HG02938 (cell line): ENCODE measurements around the gene SLC17A9.

Source experiments
- ATAC-seq: cut with Tn5 transposase; IDR thresholded peaks from one replicate; pipeline ENCODE4 v1.9.1; 2021; ENCODE audit warnings: mild to moderate bottlenecking, moderate library complexity; ENCODE audit not compliant: unreplicated experiment

Gene SLC17A9

DNA sequence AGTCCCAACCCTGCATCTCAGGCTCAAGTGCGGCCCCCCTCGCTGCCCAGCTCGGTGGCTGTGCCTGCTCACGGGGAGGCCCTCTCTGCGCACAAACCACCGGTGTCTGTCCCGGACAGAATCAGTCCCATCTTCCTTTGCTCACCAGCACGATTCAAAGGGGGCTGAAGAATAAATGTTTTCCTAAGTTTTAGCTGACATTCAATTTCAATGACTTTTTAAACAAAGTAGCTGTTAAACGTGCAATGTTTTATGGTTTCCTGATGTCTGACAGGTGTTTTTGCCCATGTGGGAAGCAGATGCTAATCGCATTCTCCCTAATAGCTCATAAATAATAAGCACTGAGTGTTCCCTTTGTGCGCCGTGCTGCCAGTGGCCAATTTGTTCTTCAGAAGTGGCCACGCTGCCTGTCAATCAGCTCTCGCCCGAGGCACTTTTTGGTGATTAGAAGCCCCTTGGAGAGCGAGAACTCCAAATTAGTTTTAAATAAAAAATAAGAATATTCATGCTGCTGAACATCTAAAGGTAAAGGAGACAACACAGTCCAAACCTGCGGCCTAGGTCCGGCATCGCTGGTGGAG is 28.0 kb downstream of the SLC17A9 start:
- ATAC-seq = no peak

DNA sequence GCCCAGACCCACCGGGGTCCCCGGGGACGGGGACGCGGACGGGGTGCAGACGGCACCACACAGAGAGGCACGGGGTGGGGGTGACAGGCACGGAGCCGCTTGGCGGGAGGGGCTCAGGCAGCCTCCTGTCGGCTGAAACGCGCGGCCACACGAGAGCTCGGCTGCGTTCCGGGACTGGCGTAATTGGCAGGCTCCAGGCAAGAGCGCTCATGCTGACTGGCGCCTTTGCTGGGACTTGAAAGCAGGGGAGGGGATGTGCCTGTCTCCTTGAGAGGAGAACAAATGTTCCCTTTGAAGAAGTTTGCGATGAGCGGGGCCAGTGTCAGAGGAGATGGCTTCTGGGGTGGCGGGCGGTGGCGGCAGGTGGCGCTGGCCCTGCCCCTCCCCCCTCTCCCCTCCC is 28.5 kb downstream of the SLC17A9 start:
- no peak for ATAC-seq

DNA sequence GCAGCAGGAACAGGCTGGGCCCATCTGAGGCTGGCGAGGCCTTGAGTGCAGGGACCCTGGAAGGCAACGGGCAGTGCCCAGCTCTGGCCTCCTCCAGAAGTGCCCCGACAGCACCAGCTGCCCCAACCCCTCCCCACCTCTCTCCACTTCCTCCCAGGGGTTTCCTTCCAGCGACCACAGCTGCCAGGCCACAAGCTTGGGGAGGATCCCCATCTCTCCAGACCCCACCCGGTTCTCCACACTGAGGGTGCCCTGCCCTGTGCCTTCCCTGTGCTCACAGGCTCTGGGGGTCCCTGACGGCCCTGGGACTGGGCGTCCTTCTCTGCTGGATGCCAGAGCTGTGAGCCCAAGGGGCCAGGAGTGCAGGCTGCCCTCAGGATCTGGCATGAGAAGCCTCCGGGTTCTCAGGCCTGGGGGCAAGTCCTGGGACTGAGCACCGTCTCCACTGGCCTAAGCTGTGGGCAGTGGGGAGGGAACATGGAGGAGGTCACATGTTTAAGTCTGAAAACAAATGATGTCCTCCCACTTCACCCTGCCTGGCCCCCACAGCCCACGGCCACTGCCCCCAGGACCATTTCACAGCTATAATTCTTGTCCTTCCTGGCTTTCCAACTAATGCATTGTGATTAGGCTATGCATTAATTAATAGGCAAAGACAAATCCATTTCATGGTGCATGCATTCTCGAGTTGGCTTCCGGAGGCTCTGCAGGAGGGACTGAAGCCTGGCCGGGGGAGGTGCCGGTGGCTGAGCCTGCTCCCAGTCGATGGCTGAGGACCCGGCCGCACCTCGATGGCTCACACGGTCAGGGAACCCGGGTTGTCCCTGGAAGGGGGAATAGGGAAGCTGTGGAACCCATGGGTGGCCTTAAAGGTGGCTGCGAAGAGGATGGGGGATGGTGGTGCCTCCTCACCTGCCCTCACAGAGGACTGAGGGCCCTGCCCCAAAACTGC is 29.9 kb downstream of the SLC17A9 start:
- no peak for ATAC-seq

DNA sequence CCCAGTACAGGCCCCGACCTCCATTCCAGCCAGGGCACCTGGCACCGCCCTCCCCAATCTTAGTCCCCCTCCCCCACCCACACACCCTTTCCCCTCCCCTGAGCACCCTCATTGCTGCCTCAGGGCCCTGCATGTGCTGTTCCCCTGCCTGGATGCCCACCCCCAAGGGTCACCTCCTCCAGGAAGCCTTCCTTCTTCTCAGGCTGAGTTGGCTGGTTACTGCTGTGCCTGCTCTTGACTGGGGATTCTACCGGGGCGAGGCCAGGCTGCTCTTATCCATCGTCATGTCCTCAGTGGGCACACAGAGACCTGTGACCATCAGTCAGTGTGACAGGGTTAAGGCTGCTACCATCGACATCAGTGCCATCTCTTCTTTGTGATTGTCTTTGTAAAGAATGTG is 30.7 kb downstream of the SLC17A9 start:
- no peak for ATAC-seq

DNA sequence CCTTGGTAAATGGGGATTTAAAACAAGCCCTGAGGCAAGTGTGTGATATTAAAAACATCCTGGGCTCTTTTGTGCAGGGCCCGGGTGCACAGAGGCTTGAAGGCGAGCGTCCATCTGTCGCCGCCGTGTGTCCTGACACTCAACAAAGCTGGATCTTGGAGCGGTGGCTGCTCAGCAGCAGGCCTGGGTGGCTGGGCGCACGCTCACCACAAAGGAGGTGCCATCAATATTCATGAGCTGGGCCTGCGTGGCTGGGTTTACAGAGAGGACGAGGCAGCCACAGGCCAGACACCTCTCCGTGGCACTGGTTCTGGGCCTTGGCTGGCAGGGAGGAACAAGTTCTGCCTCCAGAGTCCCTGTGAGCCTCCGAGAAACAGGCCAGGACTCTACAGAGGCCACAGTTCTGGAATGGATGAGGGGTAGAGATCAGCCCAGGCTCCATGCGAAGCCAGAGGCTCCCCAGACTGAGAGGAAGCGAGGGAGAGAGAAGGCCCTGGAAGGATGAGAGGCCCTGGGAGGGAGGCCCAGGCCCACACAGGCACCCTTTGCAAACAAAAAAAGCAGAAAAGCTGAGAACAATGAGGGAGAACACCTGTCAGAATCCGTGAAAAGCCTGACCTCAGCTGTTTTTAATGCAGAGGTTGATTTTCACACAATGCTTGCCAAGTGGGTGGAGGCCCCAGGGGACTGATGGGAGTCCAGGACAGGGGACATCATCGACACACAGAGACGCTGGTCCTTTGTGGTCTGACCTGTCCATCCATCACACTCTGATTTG is 32.3 kb downstream of the SLC17A9 start:
- no peak for ATAC-seq

- ATAC-seq = no peak
Measured at GRCh38 chr20:62985444-62985778, 32.9 kb downstream of the SLC17A9 start.

DNA sequence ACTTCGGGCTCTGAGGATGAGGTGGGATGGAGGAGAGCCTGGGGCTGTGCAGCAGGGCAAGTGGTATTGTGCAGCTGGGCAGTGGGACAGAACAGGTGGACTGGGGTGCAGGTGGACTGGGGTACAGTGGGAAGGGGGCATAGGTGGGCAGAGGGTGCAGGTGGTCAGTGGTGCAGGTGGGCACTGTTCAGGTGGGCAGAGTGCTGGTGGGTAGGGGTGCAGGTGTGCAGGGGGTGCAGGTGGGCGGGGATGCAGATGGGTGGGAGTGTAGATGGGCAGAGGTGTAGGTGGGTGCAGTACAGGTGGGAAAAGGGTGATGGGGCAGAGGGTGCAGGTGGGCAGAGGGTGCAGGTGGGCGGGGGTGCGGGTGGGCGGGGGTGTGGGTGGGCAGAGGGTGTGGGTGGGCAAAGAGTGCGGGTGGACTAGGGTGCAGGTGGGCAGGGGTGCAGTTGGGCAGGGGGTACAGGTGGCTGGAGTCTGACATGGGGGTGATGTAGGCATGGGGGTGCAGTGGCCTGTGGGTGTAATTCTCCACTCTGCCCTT is 33.8 kb downstream of the SLC17A9 start:
- no peak for ATAC-seq

DNA sequence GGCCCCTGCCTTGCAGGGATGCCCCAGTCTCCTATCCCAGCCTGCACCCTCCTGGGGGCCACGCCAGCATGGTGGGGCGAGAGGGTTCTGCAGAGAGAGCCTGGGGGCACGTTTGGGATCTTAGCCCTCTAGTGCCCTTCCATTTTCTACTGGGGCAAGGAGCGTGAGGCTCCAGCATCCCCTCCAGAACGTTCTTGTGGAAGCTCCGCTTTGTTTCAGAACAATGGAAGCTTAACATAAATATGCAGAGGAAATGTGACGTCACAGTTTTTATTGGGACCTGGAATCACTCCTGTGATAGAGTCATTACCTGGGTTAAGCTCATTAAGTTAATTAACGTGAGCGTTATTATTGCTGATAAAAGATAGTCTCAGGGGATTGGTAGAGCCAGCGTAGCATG is 34.6 kb downstream of the SLC17A9 start:
- no peak for ATAC-seq

GRCh38 chr20:62989201-62989601 is 36.7 kb downstream of the SLC17A9 start:
- no peak for ATAC-seq

- ATAC-seq = no peak
Measured at GRCh38 chr20:62990306-62990825, 37.9 kb downstream of the SLC17A9 start.

- no peak for ATAC-seq
Measured at GRCh38 chr20:62991196-62991807, 38.8 kb downstream of the SLC17A9 start.

GRCh38 chr20:62991863-62992262 is 39.4 kb downstream of the SLC17A9 start:
- ATAC-seq = no peak

- ATAC-seq = no peak
Measured at GRCh38 chr20:62993856-62994494, 41.5 kb downstream of the SLC17A9 start.

GRCh38 chr20:62994869-62995281 is 42.4 kb downstream of the SLC17A9 start:
- no peak for ATAC-seq

DNA sequence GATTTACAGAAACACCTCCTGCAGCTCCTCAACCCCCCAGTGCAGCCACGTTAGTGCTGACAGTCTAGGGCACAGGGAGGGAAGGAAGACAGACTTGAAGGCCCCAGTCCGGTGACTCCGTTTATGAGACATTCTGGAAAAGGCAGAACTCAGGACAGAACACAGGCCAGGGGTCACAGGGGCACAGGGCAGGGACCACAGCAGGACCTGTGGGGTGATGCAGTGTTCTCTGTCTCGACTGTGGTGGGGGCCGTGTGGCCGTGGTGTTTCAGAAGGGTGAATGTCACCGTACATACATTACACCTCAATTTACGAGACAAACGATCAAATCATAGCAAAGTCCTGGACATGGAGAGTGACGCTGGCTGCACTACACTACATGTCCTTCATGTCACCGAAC is 43.0 kb downstream of the SLC17A9 start:
- no peak for ATAC-seq

DNA sequence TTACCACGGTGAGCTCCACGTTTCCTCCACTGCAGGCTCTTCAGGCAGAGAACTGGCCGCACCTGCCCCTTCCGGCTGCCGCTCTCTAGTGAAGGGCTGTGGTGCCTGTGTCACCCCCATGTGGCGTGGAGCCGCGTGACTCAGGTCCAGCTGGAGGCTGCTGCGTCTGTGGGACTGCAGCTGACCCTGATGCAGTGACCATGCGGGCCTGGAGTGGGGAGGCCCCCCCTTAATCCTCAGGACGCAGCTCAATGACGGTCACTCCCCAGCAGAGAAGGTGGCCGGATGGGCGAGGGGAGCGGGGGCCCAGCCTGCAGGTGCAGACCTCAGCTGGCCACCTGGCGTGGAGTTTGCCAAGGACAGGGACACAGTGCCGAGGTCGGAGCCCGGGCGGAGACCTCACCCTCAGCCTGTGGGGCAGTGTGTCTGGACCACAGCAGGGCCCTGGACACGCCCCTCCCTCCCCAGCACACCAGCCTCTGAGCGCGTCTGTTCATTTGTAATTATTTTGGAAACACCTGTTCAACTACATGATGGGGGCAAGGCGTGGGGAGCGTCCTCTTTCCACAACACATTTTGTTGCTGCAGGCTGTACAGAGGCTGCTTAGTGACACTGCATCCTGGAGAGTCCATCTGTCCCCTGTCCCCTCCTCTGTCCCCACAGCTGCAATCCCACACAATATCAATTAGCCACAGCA is 43.5 kb downstream of the SLC17A9 start:
- ATAC-seq = no peak

DNA sequence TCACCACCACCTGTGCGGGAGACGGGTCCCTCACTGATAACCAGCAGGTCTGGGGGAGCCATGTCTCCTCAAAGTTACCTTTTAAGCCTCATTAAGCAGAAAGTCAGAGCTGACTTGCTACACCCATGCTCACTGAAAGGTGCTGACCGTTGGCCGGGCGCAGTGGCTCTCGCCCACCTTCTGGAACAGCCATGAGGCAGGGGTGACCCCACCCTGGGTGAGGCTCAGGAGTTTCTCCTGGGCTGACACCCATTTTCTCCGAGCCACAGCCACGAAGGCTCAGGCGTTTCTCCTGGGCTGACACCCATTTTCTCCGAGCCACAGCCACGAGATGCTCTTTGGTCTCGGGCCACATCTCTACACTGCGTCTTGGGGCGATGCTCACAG is 44.1 kb downstream of the SLC17A9 start:
- no peak for ATAC-seq

GRCh38 chr20:62997417-62998035 is 45.0 kb downstream of the SLC17A9 start:
- ATAC-seq = no peak

DNA sequence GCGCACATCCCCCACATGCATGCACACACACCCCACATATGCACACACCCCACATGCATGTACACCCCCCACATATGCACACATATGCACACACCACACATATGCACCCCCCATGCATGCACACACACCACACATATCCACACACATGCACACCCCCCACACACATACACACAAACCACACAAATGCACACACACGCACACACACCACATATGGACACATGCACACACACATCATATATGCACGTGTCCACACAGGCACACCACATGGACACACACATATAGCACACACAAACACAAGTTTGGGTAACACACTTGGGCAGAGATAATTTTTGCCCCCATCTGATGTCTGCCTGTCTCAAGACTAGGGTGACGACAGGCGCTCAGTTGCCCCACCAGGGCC is 45.9 kb downstream of the SLC17A9 start:
- ATAC-seq = no peak
